Measurements from ENCODE around the gene SHANK2. TPM values are rescaled to one million over a fixed set of nuclear protein-coding genes. Genes with fewer than 3 reads are reported as not detected.

Gene SHANK2
- total and polyA plus RNA-seq, 2 donors (not counting 3 experiments of a cell fraction or from before 2014, with no cell fraction given): not detected

DNA sequence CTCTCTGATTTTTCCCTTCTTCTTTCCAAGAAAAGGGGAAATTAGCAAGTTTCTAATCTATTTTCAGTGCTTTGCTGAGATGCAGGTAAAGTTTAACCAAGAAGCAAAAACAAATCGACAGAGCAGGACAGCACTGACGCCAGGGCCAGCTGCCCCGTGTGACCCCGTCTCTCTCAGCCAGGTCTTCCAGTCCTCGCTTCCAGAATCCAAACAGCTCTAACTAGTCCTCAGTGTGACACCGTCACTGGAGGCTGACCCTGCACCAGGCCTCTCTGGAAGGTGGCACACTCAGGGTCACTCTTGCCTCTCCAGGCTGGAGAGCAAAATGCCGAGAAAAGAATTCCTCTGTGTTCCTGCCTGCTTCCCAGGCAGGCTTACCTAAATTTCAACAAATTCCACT is 44.8 kb downstream of the SHANK2 start:
- H3K9ac ChIP-seq (replicated peaks; ENCODE audit: extremely low read depth, insufficient read depth, low read length): no peak overlapping the region
- no peak overlapping the region for H3K27ac ChIP-seq (ENCODE audit: insufficient read depth, low read depth, low read length)
- FAIRE-seq (no peak), DNase-seq (ENCODE audit: low read depth, low spot score) (no peak)
- BruUV-seq (replicated peaks): no TSS peak
- no peak overlapping the region for H2AFZ ChIP-seq (ENCODE audit: low read depth, low read length)
- TF ChIP-seq JUN (IDR thresholded peaks at IDR 0.05; ENCODE audit: borderline replicate concordance, insufficient read depth, insufficient read length, low read depth) (no peak), EZH2 (IDR thresholded peaks at IDR 0.05; ENCODE audit: borderline replicate concordance, low read depth, low read length, severe bottlenecking) (no peak), GATA2 (IDR thresholded peaks at IDR 0.05; ENCODE audit: insufficient read depth, insufficient read length, low read depth, low read length) (no peak), MYC (IDR thresholded peaks at IDR 0.05; ENCODE audit: low read depth, low read length) (no peak)
- TF ChIP-seq, protein P1, sequence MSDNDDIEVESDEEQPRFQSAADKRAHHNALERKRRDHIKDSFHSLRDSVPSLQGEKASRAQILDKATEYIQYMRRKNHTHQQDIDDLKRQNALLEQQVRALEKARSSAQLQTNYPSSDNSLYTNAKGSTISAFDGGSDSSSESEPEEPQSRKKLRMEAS (IDR thresholded peaks at IDR 0.05; ENCODE audit: insufficient read depth, insufficient read length): no peak
- dilution Hi-C loops (cut with MboI; ENCODE audit: extremely low pct_ligation_motif_present, low sequenced_read_pairs): no loop called here
- no peaks in the 10 kb centered on the region for H3K36me3 ChIP-seq (ENCODE audit: control insufficient read depth in 2 of 2, extremely low read depth in 1 of 2, insufficient read depth in 2 of 2, low read length in 2 of 2)
- H3K4me3 ChIP-seq (replicated peaks in 1 of 3; ENCODE audit: insufficient read depth in 1 of 3, low read depth in 1 of 3, low read length in 3 of 3): no peak overlapping the region
- H3K9me1 ChIP-seq (replicated peaks; ENCODE audit: control insufficient read depth, extremely low read depth, insufficient read depth, low read length): no peaks in the 10 kb centered on the region
- H3K4me2 ChIP-seq (ENCODE audit: insufficient read depth, low read length): no peak overlapping the region
- H3K9me3 ChIP-seq (replicated peaks; ENCODE audit: control insufficient read depth, insufficient read depth, low read length): no peaks in the 10 kb centered on the region
- ChIA-PET CTCF (no interaction called here), POLR2A (no interaction called here)
- no peaks in the 10 kb centered on the region for H4K20me1 ChIP-seq (replicated peaks; ENCODE audit: control insufficient read depth, extremely low read depth, insufficient read depth, low read length)
- no peaks in the 10 kb centered on the region for H3K79me2 ChIP-seq (ENCODE audit: control insufficient read depth, insufficient read depth, low read length)
- no peaks in the 10 kb centered on the region for H3K4me1 ChIP-seq (ENCODE audit: control insufficient read depth, extremely low read depth, insufficient read depth, low read length)
- intact Hi-C loops (cut with micrococcal nuclease): no loop called here
- no peaks in the 10 kb centered on the region for H3K27me3 ChIP-seq (ENCODE audit: control insufficient read depth in 2 of 2, insufficient read depth in 2 of 2, low read length in 2 of 2)

DNA sequence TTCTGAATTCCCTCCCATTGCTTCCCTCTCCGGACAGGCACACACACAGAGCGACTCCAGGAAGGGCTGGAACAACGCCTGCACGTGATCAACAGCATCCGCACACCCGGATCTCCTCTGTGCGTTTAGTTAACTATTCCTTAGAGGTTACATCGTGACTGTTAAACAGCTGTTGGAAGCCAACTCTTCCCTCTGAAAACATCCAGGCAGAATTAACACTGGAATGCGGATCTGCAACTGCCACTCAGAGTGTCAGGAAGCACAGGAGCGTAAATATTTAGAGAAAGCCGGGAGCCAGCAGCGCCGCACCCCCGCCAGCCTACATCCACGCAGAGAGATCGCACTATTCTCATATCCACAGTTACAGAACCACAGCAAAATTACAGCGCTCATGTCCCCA is 46.2 kb downstream of the SHANK2 start:
- no TSS peak for BruUV-seq (replicated peaks)
- CTCF ChIA-PET: no interaction called here
- Histone ChIP-seq H3K27me3 (ENCODE audit: control insufficient read depth in 2 of 2, insufficient read depth in 2 of 2, low read length in 2 of 2) (no peaks in the 10 kb centered on the region), H3K9me1 (replicated peaks; ENCODE audit: control insufficient read depth, extremely low read depth, insufficient read depth, low read length) (no peaks in the 10 kb centered on the region), H3K9ac (replicated peaks; ENCODE audit: extremely low read depth, insufficient read depth, low read length) (no peak overlapping the region), H3K4me1 (ENCODE audit: control insufficient read depth, extremely low read depth, insufficient read depth, low read length) (no peaks in the 10 kb centered on the region), H3K9me3 (replicated peaks; ENCODE audit: control insufficient read depth, insufficient read depth, low read length) (no peaks in the 10 kb centered on the region), H4K20me1 (replicated peaks; ENCODE audit: control insufficient read depth, extremely low read depth, insufficient read depth, low read length) (no peaks in the 10 kb centered on the region), H2AFZ (ENCODE audit: low read depth, low read length) (no peak overlapping the region), H3K4me2 (ENCODE audit: insufficient read depth, low read length) (no peak overlapping the region), H3K36me3 (ENCODE audit: control insufficient read depth in 2 of 2, extremely low read depth in 1 of 2, insufficient read depth in 2 of 2, low read length in 2 of 2) (no peaks in the 10 kb centered on the region), H3K79me2 (ENCODE audit: control insufficient read depth, insufficient read depth, low read length) (no peaks in the 10 kb centered on the region), H3K4me3 (replicated peaks in 1 of 3; ENCODE audit: insufficient read depth in 1 of 3, low read depth in 1 of 3, low read length in 3 of 3) (no peak overlapping the region), H3K27ac (ENCODE audit: insufficient read depth, low read depth, low read length) (no peak overlapping the region)
- POLR2A ChIA-PET: no interaction called here
- DNase-seq (ENCODE audit: low read depth, low spot score) (no peak), FAIRE-seq (no peak)
- intact Hi-C loops (cut with micrococcal nuclease): no loop called here
- dilution Hi-C loops (cut with MboI; ENCODE audit: extremely low pct_ligation_motif_present, low sequenced_read_pairs): no loop called here
- TF ChIP-seq POLR2AphosphoS5 (IDR thresholded peaks at IDR 0.05; ENCODE audit: insufficient read depth, low read depth, low read length) (no peak), POLR2A (IDR thresholded peaks at IDR 0.05; ENCODE audit: low read depth, low read length) (no peak), FOS (IDR thresholded peaks at IDR 0.05; ENCODE audit: borderline replicate concordance, insufficient read depth, low read length) (no peak), JUN (IDR thresholded peaks at IDR 0.05; ENCODE audit: borderline replicate concordance, insufficient read depth, insufficient read length, low read depth) (no peak)
- TF ChIP-seq, protein P2, sequence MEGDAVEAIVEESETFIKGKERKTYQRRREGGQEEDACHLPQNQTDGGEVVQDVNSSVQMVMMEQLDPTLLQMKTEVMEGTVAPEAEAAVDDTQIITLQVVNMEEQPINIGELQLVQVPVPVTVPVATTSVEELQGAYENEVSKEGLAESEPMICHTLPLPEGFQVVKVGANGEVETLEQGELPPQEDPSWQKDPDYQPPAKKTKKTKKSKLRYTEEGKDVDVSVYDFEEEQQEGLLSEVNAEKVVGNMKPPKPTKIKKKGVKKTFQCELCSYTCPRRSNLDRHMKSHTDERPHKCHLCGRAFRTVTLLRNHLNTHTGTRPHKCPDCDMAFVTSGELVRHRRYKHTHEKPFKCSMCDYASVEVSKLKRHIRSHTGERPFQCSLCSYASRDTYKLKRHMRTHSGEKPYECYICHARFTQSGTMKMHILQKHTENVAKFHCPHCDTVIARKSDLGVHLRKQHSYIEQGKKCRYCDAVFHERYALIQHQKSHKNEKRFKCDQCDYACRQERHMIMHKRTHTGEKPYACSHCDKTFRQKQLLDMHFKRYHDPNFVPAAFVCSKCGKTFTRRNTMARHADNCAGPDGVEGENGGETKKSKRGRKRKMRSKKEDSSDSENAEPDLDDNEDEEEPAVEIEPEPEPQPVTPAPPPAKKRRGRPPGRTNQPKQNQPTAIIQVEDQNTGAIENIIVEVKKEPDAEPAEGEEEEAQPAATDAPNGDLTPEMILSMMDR (IDR thresholded peaks at IDR 0.05; ENCODE audit: extremely low read depth in 1 of 2, insufficient read depth in 1 of 2, low read depth in 1 of 2, low read length in 2 of 2): no peak
- TF ChIP-seq, protein P1 (IDR thresholded peaks at IDR 0.05; ENCODE audit: insufficient read depth, insufficient read length): no peak

All from endothelial cell of umbilical vein (primary cell).